Omental fat pad (tissue), 4 donors: Measurements from ENCODE around the gene IL4I1. TPM values are rescaled to one million over a fixed set of nuclear protein-coding genes. Genes with fewer than 3 reads are reported as not detected.

Experiments
- ATAC-seq: fragments of 150-250 bp; one replicate; pipeline ENCODE4 v1.9.1; 2016; ENCODE audit warnings: mild to moderate bottlenecking, moderate library complexity; ENCODE audit not compliant: low FRiP score
- DNase-seq: peaks from one replicate; pipeline ENCODE4 v3.0.0-alpha.2; 2019; ENCODE audit warnings: low spot score
- total RNA-seq, 4 donors: library from RNA; depleted of rRNA; stranded (reverse); fragments of >200 nt; gene quantifications; one replicate each; pipeline ENCODE4 v1.1.0, GENCODE V29; 2016
- TF ChIP-seq, protein P1 (sequence below), 3 donors: fragments of 450-650 bp; IDR thresholded peaks; one replicate each; pipeline ENCODE4 v1.5.1; 2016 to 2017; ENCODE audit warnings: antibody characterized with exemption in 3 of 3, mild to moderate bottlenecking in 3 of 3, moderate library complexity in 2 of 3

The IL4I1 gene
- total RNA-seq, 4 donors from 2014 or later = 0.56 to 5.5 (median 1.5) TPM; not detected in 1

DNA sequence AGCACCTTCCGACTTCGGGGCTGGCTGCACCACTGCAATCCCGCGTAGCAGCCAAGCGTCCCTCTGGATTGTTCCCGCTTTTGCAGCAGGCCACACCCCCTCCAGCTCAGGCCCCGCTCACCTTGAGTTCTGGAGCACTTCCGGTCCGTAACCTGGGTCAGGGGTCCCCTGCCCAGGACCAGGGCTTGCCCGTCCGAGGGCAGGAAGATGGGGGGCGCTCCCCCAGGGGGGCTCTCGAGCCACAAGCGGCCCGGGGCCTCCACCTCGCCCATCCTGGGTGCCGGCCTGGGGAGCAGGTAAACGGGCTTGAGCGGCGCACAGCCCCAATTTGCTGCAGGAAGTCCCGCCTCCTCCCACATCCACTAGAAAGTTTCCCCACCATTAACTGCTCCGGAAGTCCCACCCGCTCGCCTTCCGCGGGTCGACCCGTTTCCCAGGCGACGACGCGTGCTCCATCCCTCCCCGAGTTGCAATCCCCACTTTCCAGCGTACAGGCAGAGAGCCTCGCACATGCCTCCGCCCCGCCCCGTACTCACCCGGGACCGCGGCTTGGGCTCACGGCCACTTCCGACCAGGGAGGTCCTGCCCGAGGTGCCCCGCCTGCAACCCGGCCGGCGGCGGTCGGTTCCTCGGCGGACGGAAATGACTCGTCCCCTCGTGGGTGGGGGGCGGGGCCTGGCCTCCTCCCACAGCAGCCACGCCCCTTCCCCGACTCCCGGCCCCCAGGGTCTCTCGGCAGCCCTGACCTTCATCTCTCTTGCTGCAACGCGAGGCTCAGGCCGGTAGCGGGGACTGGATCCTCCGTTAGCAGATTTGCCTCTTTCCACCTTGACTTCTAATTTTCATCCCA, 29.5 kb downstream of the IL4I1 start, which contains the start of gene PNKP:
TSS of gene PNKP (minus strand) at position 644 of the 850 bp plus-strand sequence. CDS start at position 272, 372 bp downstream.
- TF ChIP-seq, protein P1, sequence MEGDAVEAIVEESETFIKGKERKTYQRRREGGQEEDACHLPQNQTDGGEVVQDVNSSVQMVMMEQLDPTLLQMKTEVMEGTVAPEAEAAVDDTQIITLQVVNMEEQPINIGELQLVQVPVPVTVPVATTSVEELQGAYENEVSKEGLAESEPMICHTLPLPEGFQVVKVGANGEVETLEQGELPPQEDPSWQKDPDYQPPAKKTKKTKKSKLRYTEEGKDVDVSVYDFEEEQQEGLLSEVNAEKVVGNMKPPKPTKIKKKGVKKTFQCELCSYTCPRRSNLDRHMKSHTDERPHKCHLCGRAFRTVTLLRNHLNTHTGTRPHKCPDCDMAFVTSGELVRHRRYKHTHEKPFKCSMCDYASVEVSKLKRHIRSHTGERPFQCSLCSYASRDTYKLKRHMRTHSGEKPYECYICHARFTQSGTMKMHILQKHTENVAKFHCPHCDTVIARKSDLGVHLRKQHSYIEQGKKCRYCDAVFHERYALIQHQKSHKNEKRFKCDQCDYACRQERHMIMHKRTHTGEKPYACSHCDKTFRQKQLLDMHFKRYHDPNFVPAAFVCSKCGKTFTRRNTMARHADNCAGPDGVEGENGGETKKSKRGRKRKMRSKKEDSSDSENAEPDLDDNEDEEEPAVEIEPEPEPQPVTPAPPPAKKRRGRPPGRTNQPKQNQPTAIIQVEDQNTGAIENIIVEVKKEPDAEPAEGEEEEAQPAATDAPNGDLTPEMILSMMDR (IDR thresholded peaks at IDR 0.05) = no peak
- peak; percentile 62 for DNase-seq
- ATAC-seq = peak; percentile 58

DNA sequence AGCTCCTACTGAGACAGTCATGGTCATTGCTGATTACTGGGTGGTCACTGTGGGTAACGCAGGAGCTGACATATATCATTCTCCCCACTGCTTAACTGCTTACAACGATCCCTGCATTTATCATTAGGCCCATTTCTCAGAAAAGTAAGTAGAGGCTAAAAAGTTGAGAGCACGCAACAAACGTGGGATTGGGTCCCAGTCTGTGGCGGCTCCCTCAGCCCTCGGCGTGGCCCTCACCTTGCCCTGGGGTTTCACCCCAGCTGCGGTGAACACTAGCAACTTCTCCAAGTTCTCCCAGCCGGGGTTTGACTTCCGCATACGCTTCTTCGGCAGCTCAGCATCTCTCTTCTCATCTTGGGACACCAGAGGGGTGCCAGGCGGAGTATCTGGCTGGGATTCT, 31.8 kb downstream of the IL4I1 start:
- no peak for ATAC-seq
- no peak for DNase-seq

DNA sequence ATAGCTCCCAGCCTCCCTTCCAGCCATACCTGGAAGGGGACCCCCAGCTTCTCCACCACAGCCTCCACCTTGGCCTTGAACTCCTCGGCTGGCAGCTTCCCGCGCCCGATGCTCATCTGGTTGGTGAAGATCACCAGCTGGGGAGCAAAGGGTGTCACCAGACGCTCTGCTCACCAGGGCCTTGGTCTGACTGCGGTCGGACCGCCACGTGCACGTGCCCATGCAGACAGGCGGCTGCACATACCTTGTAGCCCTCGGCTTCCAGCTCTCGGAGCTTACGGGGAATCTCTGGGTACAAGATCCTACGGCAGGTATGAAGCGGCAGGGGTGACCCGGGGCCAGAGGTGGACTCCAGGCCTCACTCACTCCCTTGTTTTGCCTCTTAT, 32.8 kb downstream of the IL4I1 start:
- TF ChIP-seq, protein P1 (IDR thresholded peaks at IDR 0.05) = no peak
- ATAC-seq (no peak), DNase-seq (no peak)

More for the DNA sequence above, 31.8 kb downstream of the IL4I1 start:
- TF ChIP-seq, protein P1 (IDR thresholded peaks at IDR 0.05) = no peak

DNA sequence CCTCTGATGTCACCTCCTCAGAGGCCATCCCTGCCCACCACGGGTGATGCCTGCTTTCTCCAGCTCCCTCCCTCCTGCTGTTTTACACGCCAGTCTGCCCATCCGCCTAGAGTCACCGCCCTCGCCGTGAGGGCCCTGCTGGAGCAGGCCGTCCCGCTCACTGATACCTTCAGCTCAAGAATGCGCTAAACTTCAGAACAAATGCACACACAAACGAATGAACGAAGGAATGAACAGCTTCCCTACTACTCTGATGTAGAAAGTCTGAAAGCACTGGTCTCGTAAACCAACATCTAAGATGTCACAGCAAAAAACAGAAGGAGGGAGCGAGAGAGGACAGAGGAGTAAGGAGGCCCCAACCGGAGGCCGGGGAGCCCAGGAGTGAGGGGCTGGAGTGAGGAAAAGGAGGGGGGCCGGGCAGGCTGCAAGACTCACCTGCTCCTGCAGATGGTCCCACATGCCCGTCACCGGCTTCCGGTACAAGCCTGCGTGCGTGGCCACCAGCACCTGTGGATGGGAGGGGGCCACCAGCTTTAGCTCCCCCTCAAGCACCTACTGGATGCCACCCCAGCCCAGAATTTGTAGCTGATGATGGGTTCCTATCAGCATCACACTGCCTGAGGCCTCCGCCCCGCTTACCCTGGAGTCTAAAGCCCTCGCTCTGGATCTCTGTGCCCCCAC, 33.3 kb downstream of the IL4I1 start:
- no peak for ATAC-seq
- TF ChIP-seq, protein P1 (IDR thresholded peaks at IDR 0.05) = no peak
- DNase-seq = no peak

DNA sequence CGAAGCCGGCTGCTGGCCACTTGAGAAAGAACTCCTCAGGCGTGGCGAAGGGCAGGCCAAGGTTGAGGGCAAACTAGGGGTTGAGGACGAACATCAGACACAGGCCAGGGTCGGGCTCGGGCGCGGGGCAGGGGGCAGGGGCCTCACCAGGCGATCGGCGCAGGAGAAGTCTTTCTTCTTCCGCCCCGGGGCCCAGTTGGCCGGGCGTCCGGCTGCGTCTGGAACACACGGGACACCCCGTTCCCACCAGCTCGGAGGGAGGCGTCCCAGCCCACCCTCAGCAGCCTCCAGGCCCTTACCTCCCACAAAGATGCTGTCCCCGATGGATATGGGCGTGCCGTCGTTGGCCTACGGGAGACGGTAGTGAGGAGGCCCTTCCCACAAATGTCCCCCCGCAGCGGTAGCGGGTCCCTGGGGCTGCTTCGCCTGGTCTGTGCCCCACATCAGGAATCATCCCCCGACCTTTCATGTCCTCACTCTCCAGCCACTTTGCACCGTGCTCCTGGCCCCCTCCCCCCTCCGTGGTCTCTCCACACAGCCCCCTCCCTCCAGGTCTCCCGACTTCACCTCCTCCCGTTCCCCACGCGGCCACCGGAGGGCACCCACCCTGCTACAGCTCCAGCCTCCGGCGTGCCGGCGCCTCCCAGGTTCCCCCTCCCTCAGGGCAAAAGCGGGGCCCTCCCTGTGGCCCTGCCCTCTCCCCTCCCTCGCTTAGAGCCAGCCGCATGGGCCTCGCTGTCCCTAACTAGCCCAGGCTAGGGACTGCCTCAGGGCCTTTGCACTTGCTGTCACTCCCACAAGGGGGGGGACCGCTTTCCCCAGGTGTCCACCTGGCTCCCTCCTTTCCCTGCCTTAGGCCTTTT, 34.1 kb downstream of the IL4I1 start:
- DNase-seq (no peak), ATAC-seq (no peak)
- TF ChIP-seq, protein P1 (IDR thresholded peaks at IDR 0.05) = no peak

DNA sequence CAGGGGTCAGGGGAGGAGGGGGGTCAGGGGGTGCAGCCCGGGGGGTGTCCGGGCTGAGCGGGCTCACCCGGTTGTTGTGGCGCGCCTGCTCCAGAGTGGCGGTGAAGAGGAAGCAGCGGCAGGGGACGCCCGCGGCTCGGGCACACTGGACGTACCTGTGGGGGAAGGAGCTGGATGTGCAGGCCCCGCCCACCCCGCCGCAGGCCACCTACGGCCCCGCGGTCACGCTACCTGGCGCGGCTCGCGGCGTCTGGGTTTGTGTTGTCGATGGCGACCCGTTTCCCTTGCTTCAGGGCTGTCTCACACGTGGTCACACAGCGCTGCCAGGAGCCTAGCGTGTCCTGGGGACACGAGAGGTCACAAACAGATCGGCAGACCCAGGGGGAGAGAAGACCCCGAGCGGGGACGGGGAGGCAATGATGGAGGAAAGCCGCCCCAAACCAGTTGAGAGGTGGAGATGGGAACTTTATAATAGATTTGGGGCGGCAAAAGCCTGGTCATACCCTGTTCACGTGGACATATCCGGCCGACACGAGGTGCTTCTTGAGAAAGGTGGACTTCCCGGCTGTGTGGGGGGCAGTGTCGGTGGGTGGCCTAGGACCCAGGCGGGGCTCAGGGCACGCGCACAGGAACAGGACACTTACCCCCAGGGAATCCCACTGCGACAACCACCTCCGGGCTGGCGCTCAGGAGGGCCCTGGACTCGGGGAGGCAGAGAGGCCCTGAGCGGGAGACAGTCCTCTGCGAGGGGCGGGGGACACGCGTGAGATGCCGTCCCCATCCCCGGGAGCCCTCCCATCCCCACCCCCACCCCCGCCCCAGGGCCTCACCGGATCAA, 34.9 kb downstream of the IL4I1 start:
- TF ChIP-seq, protein P1 (IDR thresholded peaks at IDR 0.05) = no peak
- ATAC-seq = no peak
- DNase-seq = no peak
